Chondrocyte (in vitro differentiated cells): Measurements from ENCODE around the gene C1QTNF1. TPM values are rescaled to one million over a fixed set of nuclear protein-coding genes. Genes with fewer than 3 reads are reported as not detected.

ENCODE experiments used
- DNase-seq: peaks from one replicate; pipeline ENCODE4 v3.0.0; 2021; ENCODE audit warnings: mixed read lengths, low spot score
- H3K27ac Mint-ChIP-seq: one replicate; pipeline ENCODE4 v1.8.0; 2021; ENCODE audit warnings: mild to moderate bottlenecking, moderate library complexity, mixed read lengths; ENCODE audit not compliant: unreplicated experiment
- H3K27me3 Mint-ChIP-seq: 2 replicates; pipeline ENCODE4 v1.8.0; 2021; ENCODE audit warnings: low read depth, mixed read lengths
- H3K36me3 Mint-ChIP-seq: 2 replicates; pipeline ENCODE4 v1.8.0; 2021; ENCODE audit warnings: low read depth, mixed read lengths
- H3K4me1 Mint-ChIP-seq: 2 replicates; pipeline ENCODE4 v1.8.0; 2021; ENCODE audit warnings: low read depth, mild to moderate bottlenecking, mixed read lengths
- H3K4me3 Mint-ChIP-seq: one replicate; pipeline ENCODE4 v1.8.0; 2021; ENCODE audit warnings: mild to moderate bottlenecking, moderate library complexity, mixed read lengths; ENCODE audit not compliant: unreplicated experiment
- H3K9me3 Mint-ChIP-seq: 2 replicates; pipeline ENCODE4 v1.8.0; 2021; ENCODE audit warnings: low read depth, mixed read lengths
- CTCF ChIP-seq: fragments of 200-600 bp; sonication (generic); IDR thresholded peaks from 2 replicates; pipeline ENCODE4 v1.5.0; 2021; ENCODE audit warnings: antibody characterized with exemption, mild to moderate bottlenecking, moderate library complexity
- total RNA-seq: library from RNA; stranded (reverse); gene quantifications from 3 replicates; pipeline ENCODE4 v1.2.1, GENCODE V29; 2021

The C1QTNF1 gene
- total RNA-seq, 1 donor from 2014 or later = 74.7 TPM

GRCh38 chr17:79064026-79064425 lies 40.1 kb downstream of the C1QTNF1 start:
- TF ChIP-seq CTCF = no peak
- H3K27ac Mint-ChIP-seq = no peak overlapping the region
- no peaks in the 10 kb centered on the region for H3K9me3 Mint-ChIP-seq
- H3K4me3 Mint-ChIP-seq = no peak overlapping the region
- peak; percentile 4 for DNase-seq
- H3K36me3 Mint-ChIP-seq = no peaks in the 10 kb centered on the region
- peaks cover 10% of the 10 kb centered on the region for H3K27me3 Mint-ChIP-seq
- H3K4me1 Mint-ChIP-seq = no peaks in the 10 kb centered on the region

- no peak overlapping the region for H3K4me3 Mint-ChIP-seq
- DNase-seq = no peak
- no peaks in the 10 kb centered on the region for H3K9me3 Mint-ChIP-seq
- H3K4me1 Mint-ChIP-seq = no peaks in the 10 kb centered on the region
- peak; percentile 74 for TF ChIP-seq CTCF
- no peak overlapping the region for H3K27ac Mint-ChIP-seq
- H3K36me3 Mint-ChIP-seq = no peaks in the 10 kb centered on the region
- peaks cover 15% of the 10 kb centered on the region for H3K27me3 Mint-ChIP-seq
These were observed 41.2 kb downstream of the C1QTNF1 start for GRCh38 chr17:79065105-79065670.

GRCh38 chr17:79066963-79067362 lies 43.0 kb downstream of the C1QTNF1 start:
- no peaks in the 10 kb centered on the region for H3K4me1 Mint-ChIP-seq
- no peak overlapping the region for H3K27ac Mint-ChIP-seq
- no peak for TF ChIP-seq CTCF
- H3K9me3 Mint-ChIP-seq = no peaks in the 10 kb centered on the region
- peak; percentile 26 for DNase-seq
- no peak overlapping the region for H3K4me3 Mint-ChIP-seq
- H3K27me3 Mint-ChIP-seq = peaks cover 18% of the 10 kb centered on the region
- no peaks in the 10 kb centered on the region for H3K36me3 Mint-ChIP-seq

- DNase-seq = peak; percentile 52
- Mint-ChIP-seq H3K4me1 (peaks cover 2% of the 10 kb centered on the region), H3K27ac (no peak overlapping the region), H3K27me3 (peaks cover 12% of the 10 kb centered on the region), H3K36me3 (no peaks in the 10 kb centered on the region), H3K9me3 (no peaks in the 10 kb centered on the region), H3K4me3 (no peak overlapping the region)
- TF ChIP-seq CTCF = no peak
These were observed 46.4 kb downstream of the C1QTNF1 start for GRCh38 chr17:79070266-79070880.

- peak; percentile 34 for DNase-seq
- TF ChIP-seq CTCF = no peak
- no peaks in the 10 kb centered on the region for H3K9me3 Mint-ChIP-seq
- peaks cover 11% of the 10 kb centered on the region for H3K27me3 Mint-ChIP-seq
- H3K27ac Mint-ChIP-seq = no peak overlapping the region
- H3K36me3 Mint-ChIP-seq = no peaks in the 10 kb centered on the region
- H3K4me3 Mint-ChIP-seq = no peak overlapping the region
- peaks cover 10% of the 10 kb centered on the region for H3K4me1 Mint-ChIP-seq
These were observed 47.3 kb downstream of the C1QTNF1 start for GRCh38 chr17:79071161-79071740.
